A549 treated with Hydrocortisone at 1 μM for 4 hours (cell line): Measurements from ENCODE around the gene TNFSF15. TPM values are rescaled to one million over a fixed set of nuclear protein-coding genes. Genes with fewer than 3 reads are reported as not detected.

Source experiments
- total RNA-seq: library from RNA; stranded (reverse); fragments of 200-300 nt; extraction: Qiagen RNA extraction; gene quantifications from 5 replicates; pipeline ENCODE4 v1.2.3, GENCODE V29; 2022

The TNFSF15 gene
- total RNA-seq = 0.08 to 0.14 TPM (median 0.10 TPM) in 5 replicates

DNA sequence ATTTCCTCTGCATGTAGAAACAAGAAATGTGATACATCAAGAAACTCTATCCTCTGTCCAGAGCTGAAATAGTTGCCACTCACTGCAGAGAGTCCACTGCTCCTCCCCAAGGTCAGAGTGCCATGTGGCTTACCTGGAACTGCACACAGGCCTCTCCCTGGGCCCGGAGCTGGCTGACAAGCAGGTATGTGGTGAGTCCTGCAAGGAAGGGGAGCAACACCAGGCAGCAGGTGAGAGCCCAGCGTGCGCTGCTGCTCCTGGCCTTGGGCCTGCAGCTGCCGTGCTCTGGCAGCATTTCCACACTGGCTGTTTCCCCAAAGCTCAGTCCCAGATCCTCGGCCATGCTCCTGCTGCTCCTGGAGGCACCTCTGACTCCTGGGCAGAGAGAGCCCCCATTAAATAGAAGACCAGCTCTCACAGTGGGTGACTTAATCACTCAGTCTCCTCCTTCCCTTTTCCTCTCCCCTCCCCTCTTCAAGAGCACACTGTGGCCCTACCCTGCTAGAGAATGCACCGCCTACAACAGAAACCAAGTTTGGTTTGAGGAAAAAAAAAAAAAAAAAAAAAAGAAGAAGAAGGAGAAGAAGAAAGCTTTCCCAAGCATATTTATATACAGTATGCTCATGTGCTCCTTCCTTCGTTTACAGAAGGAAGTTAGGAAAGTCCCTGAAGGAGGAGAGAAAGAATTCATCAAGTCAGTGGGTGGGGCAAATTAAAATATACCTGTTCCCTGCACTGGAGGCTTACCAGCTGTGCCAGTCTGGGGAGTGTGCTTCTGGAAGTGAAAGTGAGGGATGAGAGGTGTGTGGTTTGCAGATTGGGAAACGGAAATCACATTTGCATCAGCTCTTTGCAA is at the start of gene TNFSF15:
Gene TNFSF15, minus strand, starts transcription at position 370 of the 856 bp plus-strand sequence. Its CDS starts 27 bp downstream, at position 343.

Other genes starting within 250 kb of the TNFSF15 start
- gene ATP6V1G1, start 218.3 kb downstream of the TNFSF15 start, total RNA-seq = 110 to 134 TPM (median 118 TPM) in 5 replicates
- gene TMEM268, start 194.7 kb downstream of the TNFSF15 start, total RNA-seq = 11.2 to 13.8 TPM (median 11.9 TPM) in 5 replicates
- gene TEX53, start 148.2 kb downstream of the TNFSF15 start, total RNA-seq = not detected in 5 replicates
- not detected in 5 replicates for gene TEX48, start 123.8 kb downstream of the TNFSF15 start, total RNA-seq
- not detected in 5 replicates for gene TNFSF8, start 124.6 kb upstream of the TNFSF15 start, total RNA-seq